ENCODE measurements around the gene PAQR6.

Gene PAQR6

DNA sequence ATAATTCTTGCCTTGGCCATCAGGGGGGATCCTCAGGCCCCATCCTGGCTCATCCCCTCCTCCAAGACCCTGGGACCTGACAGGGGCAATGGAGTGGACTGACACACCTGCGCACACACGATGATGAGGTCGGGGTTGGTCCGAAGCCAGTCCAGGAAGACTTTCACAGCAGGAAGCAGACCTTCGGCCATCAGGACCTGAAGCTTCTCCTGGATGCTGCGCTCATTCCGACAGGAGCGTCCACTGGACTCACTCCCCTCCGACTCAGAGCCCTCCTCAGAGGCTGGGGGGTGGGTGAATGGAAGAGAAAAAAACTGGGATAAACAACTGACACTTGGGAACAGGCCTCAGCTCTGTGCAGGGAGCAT, 15.4 kb upstream of the PAQR6 start:
- DNase-seq (ENCODE audit: low read depth in 2 of 2), result no peak

DNA sequence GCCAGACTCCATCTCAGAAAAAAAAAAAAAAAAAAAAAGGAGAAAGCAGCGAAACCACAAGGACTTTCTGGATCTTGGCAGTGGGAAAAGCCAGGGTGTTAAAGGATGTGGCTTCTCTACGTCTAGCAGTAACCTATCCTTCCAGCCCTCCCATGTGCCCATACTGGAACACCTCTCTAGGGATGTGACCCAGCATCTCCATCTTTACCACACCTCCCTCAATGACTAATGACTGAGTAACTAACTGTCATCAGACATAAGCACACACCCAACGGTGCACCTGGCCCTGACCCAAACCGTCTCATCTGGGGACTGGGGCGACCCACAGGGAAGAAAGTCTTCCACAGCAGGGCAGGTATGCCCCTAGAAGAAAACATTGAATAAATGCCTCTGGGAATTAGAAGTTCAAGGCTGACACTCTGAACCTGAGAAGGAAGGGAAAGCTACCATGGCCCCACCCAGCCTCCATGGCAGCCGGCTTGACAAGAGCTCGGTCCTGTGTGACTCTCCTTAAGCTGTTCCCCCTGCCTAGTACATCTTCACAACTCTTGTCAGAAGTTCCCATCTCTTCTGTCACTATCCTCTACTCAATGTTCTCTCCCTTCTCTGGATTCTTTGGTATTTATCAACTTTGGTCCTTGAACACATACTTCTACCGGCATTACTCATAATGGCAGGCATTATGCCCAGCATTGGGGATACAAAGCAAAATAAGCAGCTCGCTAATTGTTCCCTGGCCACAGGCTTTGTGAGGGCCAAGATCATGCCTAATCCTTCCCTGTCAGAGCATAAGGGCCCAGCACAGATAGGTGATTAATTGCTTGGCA, 14.8 kb upstream of the PAQR6 start:
- no peak for DNase-seq (ENCODE audit: low read depth in 2 of 2)

DNA sequence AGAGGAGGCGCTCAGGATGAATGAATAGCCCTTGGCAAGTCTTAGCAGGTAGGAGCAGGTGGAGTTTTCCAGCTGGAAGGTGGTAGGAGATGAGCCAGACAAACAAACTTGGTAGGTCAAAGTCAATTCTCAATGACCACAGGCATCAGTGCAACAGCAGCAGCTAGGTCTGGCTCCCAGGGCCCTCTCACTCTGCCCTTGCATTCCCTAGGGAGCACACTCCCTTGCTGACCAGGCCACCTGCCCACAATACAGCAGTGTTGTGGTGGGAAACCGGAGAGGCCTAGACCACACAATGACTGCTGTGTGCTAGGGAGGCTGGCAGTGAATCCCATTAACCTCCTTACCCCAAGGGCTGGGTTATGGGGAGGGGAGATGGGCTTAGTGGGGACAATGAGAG, 13.0 kb upstream of the PAQR6 start:
- DNase-seq (ENCODE audit: low read depth in 2 of 2), result no peak

DNA sequence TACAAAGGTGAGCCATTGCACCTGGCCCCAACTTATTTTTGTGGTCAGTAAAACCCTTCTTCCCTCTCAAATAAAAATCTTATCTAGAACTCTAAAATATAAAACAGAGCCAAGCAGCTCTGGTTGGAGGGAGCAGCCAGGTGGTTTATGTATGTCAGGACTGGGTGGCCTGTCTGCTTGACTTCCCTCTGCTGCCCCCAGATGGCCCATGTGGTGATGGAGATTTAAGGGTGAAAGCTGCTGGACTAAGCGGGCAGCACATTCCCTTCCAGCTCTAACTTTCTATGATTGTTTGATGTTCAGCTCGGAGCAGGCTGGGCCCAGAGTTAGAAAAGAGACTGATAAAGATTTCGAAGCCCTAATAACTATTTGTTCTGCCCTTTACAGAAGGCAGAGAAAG, 11.9 kb upstream of the PAQR6 start:
- DNase-seq (ENCODE audit: low read depth in 2 of 2), result no peak

DNA sequence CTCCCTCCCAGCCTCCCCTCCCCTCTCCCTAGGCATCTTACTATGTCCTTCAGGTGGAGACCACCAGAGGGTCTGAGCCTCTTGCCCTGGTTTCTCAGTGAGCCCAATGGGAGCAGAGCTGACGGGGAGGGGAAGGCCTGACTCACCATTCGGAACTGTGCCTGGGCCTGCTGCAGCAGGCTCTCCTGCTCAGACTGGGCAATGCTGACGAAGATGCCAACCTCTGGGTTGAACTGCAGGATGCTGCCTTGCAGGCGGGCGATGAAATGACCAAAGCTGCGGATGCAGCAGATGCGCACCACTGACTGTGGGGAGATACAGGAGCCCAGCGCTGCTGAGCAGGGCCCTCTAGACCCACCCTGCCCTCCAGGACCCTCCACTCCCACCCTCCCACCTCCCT, 11.0 kb upstream of the PAQR6 start:
- DNase-seq (ENCODE audit: low read depth in 2 of 2), result no peak

DNA sequence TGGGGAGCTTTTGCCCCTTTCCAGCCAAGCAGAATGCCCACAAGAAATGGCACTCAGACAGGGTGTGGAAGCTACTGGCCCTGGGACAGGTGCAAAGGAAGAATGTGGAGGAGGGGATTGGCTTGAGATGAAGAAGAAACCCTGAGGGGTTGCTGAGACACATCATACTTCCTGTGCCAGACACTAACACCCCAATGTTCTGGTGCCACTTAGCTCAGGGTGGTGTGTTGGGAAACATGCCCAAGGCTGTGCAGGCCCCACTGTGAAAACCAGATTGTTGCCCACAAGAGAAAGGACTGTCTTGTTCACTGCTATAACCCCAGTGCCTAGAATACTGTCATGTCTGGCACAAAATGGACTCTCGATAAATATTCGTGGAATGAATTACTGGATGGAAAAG, 9.9 kb upstream of the PAQR6 start:
- DNase-seq (ENCODE audit: low read depth in 2 of 2), result no peak

DNA sequence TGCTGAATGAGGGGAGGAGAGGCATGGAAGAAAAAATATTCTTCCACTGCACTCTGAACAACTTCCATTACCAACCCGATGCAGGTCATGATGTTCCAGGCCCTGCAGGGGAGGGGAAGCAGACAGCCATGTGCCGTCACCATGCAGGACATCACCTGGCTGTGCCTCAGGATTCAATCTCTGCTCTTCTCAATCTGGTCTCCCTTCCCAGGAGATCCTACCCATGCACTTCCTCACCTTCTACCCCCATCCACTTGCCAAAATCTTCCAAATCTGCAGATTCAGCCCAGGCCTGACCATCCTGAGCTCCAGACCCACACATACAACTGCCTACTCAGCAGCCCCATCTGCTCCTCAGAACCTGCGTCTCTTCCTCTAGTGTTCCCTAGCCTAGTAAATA, 5.8 kb upstream of the PAQR6 start:
- no peak for DNase-seq (ENCODE audit: low read depth in 2 of 2)

DNA sequence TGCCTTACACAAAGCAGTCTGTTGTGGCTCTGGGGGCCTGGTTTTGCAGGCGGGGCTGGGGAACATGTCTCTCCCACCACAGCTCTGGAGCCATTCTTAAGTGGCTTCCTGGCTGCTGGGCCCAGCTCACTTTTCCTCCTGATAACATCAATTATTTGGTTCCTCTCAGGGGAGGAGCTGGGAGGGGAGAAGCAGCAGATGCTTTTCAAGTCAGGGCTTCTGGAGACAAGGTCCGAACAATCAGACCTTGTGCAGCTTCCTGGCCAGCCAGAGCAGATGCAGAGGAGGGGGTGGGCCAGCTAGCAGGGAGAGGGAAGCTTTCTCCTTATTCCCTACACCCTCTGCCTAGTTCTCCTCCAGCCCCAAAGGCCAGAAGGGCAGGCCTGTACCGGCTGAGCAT, 3.7 kb upstream of the PAQR6 start:
- DNase-seq (ENCODE audit: low read depth in 2 of 2), result no peak

DNA sequence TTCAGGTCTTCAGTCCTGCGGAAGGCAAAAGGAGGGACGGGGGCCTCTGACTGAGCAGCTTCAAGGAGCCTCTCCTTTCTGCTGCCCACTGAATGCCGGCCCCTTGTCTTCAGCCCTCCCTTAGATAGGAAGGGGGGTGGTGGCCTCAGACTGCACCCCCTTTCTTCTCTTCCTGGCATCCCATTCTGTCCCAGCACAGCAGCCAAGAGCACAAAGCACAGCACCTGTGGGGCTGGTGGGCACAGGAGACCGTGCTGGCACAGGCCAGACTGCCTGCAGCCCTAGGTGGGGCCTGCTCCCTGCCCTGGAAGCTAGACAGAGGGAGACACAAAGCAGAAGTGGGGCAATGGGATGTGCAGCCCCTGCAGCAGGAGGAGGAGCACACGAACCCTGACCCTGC, 1.7 kb upstream of the PAQR6 start:
- DNase-seq (ENCODE audit: low read depth in 2 of 2), result no peak

DNA sequence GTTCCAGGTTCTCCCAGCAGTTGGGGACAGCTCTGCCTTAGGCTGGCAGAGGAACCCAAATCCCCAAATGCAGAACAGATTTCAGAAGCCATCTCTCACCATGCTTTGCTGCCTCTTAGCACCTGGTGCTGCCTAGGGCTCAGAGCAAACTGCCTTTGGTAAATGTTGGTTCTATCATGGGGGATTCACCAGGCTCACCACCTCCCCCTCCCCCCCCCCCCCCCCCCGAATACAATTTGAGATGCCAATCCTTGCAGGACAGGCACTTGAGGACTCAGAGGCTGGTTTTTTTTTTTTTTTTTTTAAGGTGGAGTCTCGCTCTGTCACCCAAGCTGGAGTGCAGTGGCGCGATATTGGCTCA, 447 bp upstream of the PAQR6 start:
- no peak for DNase-seq (ENCODE audit: low read depth in 2 of 2)

DNA sequence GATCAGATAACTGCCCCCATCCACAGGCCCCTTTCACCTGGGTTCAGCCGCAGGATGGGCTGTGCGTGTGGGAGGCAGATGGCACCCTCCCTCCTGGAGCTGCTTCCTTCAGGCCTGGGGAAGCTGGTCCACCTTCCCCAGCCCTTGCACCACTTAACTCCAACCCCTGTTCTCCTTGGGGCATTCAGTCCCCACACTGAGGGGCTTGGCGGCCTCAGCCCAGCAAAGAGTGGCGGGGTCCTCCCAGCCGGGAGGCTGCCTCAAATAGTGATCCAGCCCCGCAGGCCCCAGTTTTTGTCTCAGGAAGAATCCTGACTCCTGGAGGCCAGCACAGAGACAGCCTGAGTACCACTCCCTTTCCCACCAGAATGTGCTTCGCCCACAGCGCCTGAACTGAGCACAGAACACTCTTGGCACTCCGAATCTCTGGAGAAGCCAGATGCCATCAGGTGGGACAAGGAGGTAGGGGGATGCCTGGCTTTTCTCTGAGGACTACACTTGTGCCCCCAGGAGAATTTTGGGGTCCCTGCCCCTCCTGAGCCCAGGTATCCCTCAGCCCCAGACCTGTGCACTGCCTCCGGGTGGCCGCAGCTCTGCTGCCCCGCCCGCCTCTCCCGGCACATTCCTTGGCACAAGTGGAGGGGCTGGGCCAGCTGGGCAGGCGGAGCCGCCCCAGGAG, 936 bp downstream of the PAQR6 start:
- no peak for DNase-seq (ENCODE audit: low read depth in 2 of 2)

DNA sequence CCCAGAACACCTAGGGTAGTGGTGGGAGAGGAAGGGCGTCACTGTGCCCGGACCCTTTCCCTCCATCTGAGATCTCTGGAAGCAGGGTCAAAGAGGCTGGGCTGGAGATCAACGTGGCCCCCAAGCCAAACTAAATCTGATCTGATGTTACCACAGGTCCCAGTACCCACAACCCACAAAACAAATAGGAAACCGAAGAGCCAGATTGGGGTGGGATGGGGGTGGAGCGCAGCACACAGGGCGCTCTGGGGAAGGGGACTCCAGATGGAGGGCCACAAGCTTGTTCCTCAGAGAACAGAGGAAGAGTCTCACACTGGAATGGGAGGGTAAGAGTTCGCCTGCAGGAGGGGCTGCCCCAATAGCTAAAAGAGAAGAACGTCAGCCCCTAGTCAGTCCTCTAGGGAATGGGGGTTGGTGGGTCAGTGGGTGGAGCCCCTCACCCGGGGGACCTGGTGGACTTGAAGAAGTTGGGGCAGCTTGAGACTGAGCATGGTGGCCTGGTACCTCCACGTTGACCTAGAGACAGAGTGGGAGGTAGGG, 1.5 kb downstream of the PAQR6 start:
- DNase-seq (ENCODE audit: low read depth in 2 of 2), result no peak

DNA sequence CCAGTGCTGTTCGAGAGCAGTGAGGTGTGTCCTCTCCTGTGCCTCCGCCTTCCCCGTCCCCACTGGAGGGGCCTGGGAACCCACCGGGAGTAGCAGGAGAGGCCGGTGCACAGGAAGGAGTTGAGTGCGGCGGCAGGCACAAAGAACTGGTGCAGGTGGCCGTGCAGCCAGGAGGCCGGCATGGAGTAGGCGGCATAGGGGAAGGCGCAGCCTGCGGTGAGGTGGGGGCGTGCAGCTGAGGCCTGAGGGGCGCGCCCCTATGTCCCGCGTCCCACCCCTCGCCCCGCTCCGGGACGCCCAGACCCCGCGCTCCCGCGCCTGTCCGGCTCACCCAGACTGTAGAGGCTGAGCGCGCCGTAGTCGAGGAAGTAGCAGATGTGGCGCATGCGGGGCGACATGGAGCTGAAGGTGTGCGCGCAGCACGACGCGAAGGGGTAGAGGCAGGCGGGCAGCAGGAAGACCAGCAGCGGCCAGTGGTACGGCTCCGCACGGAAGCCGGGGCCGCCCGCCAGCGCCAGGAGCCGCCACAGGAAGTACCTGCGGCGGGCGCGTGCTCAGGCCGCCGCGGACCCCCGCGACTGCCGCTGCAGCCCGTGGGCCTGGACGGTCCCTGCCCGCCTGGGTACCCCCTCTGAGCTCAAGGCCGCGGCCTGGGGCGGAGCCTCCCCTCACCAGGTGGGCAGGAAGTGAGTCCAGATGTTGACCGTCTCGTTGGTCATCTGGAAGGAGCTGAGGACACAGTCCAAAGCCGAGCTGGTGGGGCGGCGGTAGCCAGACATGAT, 2.2 kb downstream of the PAQR6 start:
- no peak for DNase-seq (ENCODE audit: low read depth in 2 of 2)

DNA sequence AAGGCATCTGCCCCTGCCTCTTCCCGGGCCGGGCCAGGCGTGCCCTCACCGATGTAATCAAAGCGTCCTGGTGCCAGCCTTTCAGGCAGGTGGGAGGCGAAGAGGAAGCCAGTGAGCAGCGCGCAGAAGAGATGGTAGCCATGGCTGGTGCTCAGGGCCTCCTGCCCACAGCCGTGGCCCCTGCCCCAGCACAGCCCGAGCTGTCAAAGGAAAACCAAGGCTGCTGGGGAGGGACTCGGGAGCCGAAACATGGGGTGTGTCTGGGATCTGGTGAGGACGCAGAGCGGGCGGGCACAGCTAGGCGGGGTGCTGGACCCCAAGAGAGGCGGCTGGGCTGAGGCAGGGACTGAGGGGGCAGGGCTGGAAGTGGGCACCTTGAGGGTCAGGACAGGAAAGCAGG, 3.1 kb downstream of the PAQR6 start:
- no peak for DNase-seq (ENCODE audit: low read depth in 2 of 2)

DNA sequence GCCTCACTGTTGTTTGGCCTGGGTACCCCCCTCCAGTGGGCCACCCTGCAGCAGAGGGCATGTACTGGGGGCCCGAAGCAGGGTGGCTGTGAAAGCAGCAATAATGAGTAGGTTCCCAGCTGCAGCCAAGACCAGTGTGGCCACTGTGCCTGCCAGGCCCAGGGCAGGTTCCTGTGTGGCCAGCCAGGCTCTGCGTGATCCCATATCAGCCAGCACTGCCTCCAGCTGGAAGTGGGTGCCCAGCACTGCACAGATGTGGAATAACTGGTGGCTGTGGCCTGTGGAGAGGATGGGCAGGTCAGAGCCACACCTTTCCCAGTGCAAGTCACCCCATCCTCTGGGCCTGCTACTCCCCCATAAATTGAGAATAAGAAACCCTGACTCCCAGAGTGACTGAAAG, 3.7 kb downstream of the PAQR6 start:
- no peak for DNase-seq (ENCODE audit: low read depth in 2 of 2)

DNA sequence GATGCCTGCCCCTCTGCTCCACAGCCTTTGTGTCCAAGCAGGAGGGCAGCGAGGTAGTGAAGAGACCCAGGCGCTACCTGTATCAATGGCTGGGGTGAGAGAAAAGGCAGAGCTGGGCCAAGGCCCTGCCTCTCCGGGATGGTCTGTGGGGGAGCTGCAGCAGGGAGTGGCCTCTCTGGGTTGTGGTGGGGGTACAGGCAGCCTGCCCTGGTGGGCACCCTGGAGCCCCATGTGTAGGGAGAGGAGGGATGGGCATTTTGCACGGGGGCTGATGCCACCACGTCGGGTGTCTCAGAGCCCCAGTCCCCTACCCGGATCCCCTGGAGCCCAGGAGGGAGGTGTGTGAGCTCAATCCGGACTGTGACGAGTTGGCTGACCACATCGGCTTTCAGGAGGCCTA, 5.1 kb downstream of the PAQR6 start:
- no peak for DNase-seq (ENCODE audit: low read depth in 2 of 2)

DNA sequence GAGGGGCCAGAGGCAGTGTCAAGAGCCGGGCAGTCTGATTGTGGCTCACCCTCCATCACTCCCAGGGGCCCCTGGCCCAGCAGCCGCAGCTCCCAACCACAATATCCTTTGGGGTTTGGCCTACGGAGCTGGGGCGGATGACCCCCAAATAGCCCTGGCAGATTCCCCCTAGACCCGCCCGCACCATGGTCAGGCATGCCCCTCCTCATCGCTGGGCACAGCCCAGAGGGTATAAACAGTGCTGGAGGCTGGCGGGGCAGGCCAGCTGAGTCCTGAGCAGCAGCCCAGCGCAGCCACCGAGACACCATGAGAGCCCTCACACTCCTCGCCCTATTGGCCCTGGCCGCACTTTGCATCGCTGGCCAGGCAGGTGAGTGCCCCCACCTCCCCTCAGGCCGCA, 5.9 kb downstream of the PAQR6 start, which contains the start of gene BGLAP:
Gene BGLAP (plus strand): TSS at position 259 of the 400 bp plus-strand sequence. CDS start 48 bp downstream, at position 307.
- no peak for DNase-seq (ENCODE audit: low read depth in 2 of 2)

DNA sequence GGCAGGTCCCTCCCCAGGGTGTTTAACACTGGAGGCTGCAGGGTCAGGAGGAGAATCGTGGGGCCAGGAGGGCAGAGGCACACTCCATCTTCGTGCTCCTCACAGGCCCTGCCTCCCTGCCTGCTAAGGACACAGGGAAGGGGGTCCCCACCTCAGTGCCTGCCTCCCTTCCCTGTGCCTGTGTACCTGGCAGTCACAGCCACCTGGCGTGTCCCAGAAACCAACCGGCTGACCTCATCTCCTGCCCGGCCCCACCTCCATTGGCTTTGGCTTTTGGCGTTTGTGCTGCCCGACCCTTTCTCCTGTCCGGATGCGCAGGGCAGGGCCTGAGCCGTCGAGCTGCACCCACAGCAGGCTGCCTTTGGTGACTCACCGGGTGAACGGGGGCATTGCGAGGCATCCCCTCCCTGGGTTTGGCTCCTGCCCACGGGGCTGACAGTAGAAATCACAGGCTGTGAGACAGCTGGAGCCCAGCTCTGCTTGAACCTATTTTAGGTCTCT, 6.5 kb downstream of the PAQR6 start:
- no peak for DNase-seq (ENCODE audit: low read depth in 2 of 2)

DNA sequence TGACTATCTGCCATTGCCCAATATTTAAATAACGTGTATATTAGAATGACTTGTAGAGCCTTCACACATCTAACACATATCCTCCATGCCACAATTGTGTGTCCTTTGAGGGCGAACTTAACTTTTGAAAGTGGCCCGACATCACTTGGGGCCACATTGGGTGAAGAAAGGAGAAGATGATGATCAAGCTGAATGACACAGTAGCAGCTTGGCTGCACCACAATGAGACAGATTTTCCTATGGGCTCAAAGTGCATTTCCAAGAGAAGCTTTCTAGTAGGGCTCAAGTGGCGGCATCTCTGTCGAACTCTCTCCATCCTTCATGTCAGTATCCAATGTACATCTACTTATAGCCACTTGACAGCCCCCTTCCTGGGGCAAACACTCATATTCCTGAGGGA, 9.6 kb downstream of the PAQR6 start:
- no peak for DNase-seq (ENCODE audit: low read depth in 2 of 2)

DNA sequence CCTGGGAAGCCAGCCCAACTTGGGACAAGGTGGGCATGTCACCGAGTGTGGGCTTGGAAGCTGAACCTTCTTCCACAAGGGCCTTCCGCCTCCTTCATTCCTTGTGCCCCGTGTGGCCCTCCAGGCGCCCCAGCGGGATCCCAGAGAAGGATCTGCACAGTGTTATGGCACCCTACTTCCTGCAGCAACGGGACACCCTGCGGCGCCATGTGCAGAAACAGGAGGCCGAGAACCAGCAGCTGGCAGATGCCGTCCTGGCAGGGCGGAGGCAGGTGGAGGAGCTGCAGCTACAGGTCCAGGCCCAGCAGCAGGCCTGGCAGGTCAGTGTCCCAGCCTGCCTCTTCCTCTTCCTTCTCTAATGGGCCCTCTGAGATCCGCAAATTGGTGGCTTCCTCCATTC, 11.7 kb downstream of the PAQR6 start:
- DNase-seq (ENCODE audit: low read depth in 2 of 2), result no peak

DNA sequence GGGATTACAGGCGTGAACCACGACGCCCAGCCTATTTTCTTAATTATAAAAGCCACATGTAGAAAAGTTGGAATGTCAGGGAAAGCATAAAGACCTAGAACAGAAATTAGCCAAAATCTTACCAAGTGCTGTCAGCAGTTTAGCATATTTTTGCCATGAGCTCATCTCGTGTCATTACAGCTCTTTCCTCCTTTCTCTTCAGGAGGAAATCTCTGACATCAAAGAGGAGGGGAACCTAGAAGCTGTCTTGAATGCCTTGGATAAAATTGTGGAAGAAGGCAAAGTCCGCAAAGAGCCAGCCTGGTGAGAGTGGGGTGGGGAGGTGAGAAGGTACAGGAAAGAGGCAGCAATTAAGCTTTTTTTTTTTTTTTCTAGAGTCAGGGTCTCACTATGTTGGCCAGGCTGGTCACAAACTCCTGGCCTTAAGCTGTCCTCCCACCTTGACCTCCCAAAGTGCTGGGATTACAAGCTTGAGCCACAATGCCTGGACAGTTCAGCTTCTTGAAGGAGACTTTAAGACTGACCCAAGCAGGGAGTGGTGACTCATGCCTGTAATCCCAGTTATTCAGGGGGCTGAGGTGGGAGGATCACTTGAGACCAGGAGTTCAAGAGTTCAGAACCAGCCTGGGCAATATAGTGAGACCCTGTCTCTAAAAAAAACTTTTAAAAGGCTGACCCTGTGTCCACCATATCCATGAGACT, 14.3 kb downstream of the PAQR6 start:
- no peak for DNase-seq (ENCODE audit: low read depth in 2 of 2)

All from activated CD8-positive, alpha-beta memory T cell treated with anti-CD3 and anti-CD28 coated beads for 4 hours (primary cell).